Esophagus (tissue), 2 donors: ENCODE data around the gene SERTAD2. TPM values are rescaled to one million over a fixed set of nuclear protein-coding genes. Genes with fewer than 3 reads are reported as not detected.

Experiments
- H3K27ac ChIP-seq, 2 donors: one replicate each; pipeline ENCODE4 v1.5.1; 2013; ENCODE audit warnings: low read depth in 2 of 2, mild to moderate bottlenecking in 2 of 2, inconsistent platforms in 1 of 2, low read length in 1 of 2, moderate library complexity in 1 of 2
- H3K27me3 ChIP-seq, 2 donors: one replicate each; pipeline ENCODE4 v1.6.1; 2013; ENCODE audit warnings: low read length in 2 of 2, control low read depth in 1 of 2, mild to moderate bottlenecking in 1 of 2; ENCODE audit not compliant: insufficient read depth in 2 of 2, control insufficient read depth in 1 of 2
- H3K36me3 ChIP-seq, 2 donors: one replicate each; pipeline ENCODE4 v1.6.1; 2013; ENCODE audit warnings: low read length in 1 of 2; ENCODE audit not compliant: control insufficient read depth in 2 of 2, insufficient read depth in 2 of 2
- H3K4me1 ChIP-seq, 2 donors: one replicate each; pipeline ENCODE4 v1.6.1; 2013; ENCODE audit warnings: low read length in 1 of 2; ENCODE audit not compliant: control insufficient read depth in 2 of 2, insufficient read depth in 2 of 2
- H3K4me3 ChIP-seq, 2 donors: one replicate each; pipeline ENCODE4 v1.5.1; 2013; ENCODE audit warnings: low read length in 2 of 2, mild to moderate bottlenecking in 2 of 2, low read depth in 1 of 2, moderate library complexity in 1 of 2
- H3K9me3 ChIP-seq, 2 donors: one replicate each; pipeline ENCODE4 v1.6.1; 2013; ENCODE audit warnings: mild to moderate bottlenecking in 2 of 2, low read depth in 1 of 2, low read length in 1 of 2, moderate library complexity in 1 of 2; ENCODE audit not compliant: control insufficient read depth in 2 of 2, insufficient read depth in 1 of 2
- WGBS, 2 donors: extraction: QIAGEN DNeasy Blood & Tissue Kit; methylation state at CpG; one replicate each; pipeline ENCODE4 v1.1.7; 2013; 5-methylcytosine and 5-hydroxymethylcytosine counted together
- polyA plus RNA-seq, 2 donors: library from polyadenylated mRNA; stranded (reverse); fragments of 200-250 nt; gene quantifications; one replicate each; pipeline ENCODE4 v1.2.3, GENCODE V29; 2013
- donor health status: healthy with polysubstance abuse.
- donor health status: Bipolar disorder and iron deficiency.

SERTAD2 gene, protein sequence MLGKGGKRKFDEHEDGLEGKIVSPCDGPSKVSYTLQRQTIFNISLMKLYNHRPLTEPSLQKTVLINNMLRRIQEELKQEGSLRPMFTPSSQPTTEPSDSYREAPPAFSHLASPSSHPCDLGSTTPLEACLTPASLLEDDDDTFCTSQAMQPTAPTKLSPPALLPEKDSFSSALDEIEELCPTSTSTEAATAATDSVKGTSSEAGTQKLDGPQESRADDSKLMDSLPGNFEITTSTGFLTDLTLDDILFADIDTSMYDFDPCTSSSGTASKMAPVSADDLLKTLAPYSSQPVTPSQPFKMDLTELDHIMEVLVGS
- polyA plus RNA-seq, result 10 to 100 TPM; 13.6 to 22.9 TPM

- 0% methylated on average over 68 to 108 of the region's 109 CpGs for WGBS, 2 donors
- H3K4me3 ChIP-seq, result peak within 1 kb of the TSS; percentile 74 to 76
- no peaks in the 10 kb centered on the region for H3K9me3 ChIP-seq
- H3K36me3 ChIP-seq, result no peaks in the 10 kb centered on the region
- H3K27ac ChIP-seq, result peak within 1 kb of the TSS; percentile 99
- peaks cover 2 to 3% of the 10 kb centered on the region in 2 donors for H3K4me1 ChIP-seq
- no peaks in the 10 kb centered on the region for H3K27me3 ChIP-seq
Observed at GRCh38 chr2:64653109-64654062, at the start of gene SERTAD2. Gene SERTAD2, minus strand, starts transcription at chr2:64653913. Its CDS starts 17,042 bp downstream, at chr2:64636871.

GRCh38 chr2:64700133-64700809 is 46.6 kb upstream of the SERTAD2 start:
- Histone ChIP-seq H3K9me3 (no peaks in the 10 kb centered on the region), H3K4me1 (no peaks in the 10 kb centered on the region), H3K4me3 (no peak overlapping the region), H3K27me3 (no peaks in the 10 kb centered on the region), H3K36me3 (no peaks in the 10 kb centered on the region), H3K27ac (no peak overlapping the region)
- 91 to 93% methylated on average over 5 of the region's 5 CpGs for WGBS, 2 donors

GRCh38 chr2:64699712-64700111 is 46.0 kb upstream of the SERTAD2 start:
- no peaks in the 10 kb centered on the region for H3K36me3 ChIP-seq
- no peak overlapping the region for H3K27ac ChIP-seq
- H3K27me3 ChIP-seq, result no peaks in the 10 kb centered on the region
- 89 to 93% methylated on average over 8 of the region's 8 CpGs for WGBS, 2 donors
- no peaks in the 10 kb centered on the region for H3K9me3 ChIP-seq
- no peak overlapping the region for H3K4me3 ChIP-seq
- no peaks in the 10 kb centered on the region for H3K4me1 ChIP-seq

GRCh38 chr2:64698668-64699444 is 45.1 kb upstream of the SERTAD2 start:
- Histone ChIP-seq H3K4me1 (no peaks in the 10 kb centered on the region), H3K4me3 (no peak overlapping the region), H3K9me3 (no peaks in the 10 kb centered on the region), H3K27ac (no peak overlapping the region), H3K27me3 (no peaks in the 10 kb centered on the region), H3K36me3 (no peaks in the 10 kb centered on the region)
- 67 to 70% methylated on average over 4 of the region's 4 CpGs for WGBS, 2 donors

GRCh38 chr2:64698177-64698643 is 44.5 kb upstream of the SERTAD2 start:
- Histone ChIP-seq H3K27me3 (no peaks in the 10 kb centered on the region), H3K4me3 (no peak overlapping the region), H3K4me1 (no peaks in the 10 kb centered on the region), H3K9me3 (no peaks in the 10 kb centered on the region), H3K36me3 (no peaks in the 10 kb centered on the region), H3K27ac (no peak overlapping the region)
- 82 to 83% methylated on average over 2 of the region's 2 CpGs for WGBS, 2 donors

DNA sequence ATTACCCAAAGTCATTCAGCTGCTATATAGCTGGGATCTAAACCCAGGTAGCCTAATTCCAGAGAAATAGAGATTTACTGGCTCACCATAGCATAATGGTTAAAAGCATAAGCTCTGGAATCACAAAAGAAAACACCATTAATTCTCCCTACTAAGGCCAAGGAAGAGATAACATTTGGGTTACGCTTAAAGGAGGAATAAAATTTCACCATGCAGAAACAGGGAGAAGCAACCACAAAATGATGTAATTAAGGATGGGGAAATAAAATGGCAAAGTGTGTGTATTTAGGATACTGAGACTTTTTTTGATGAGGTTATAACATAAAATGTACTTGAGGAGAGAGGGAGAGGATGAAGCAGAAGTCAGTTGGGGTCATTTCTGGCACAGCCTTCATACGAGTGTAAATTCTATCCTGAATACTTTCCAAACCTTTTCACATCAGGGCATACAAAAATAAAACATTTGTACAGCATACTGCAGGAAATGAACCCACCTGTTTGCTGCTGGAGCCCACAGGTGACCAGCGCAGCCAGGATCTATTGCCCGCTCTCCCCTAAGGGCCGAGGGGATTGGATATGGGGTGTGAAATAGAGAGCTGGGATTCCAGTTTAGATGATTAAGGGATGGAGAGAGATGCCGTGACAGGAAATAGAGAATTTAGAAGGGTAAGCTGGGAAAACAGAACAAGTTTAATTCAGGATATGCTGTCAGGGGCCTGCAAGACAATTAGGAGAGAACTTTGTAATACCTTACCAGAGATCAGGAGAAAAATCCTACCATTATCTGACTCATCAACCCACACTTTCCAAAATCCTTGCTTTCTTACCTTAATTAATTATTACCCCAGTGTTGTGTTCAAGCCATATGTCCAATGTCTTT is 43.8 kb upstream of the SERTAD2 start:
- H3K4me1 ChIP-seq, result no peaks in the 10 kb centered on the region
- no peak overlapping the region for H3K27ac ChIP-seq
- H3K36me3 ChIP-seq, result no peaks in the 10 kb centered on the region
- H3K9me3 ChIP-seq, result no peaks in the 10 kb centered on the region
- H3K27me3 ChIP-seq, result no peaks in the 10 kb centered on the region
- H3K4me3 ChIP-seq, result no peak overlapping the region
- WGBS, 2 donors, result 93 to 96% methylated on average over 6 of the region's 6 CpGs

DNA sequence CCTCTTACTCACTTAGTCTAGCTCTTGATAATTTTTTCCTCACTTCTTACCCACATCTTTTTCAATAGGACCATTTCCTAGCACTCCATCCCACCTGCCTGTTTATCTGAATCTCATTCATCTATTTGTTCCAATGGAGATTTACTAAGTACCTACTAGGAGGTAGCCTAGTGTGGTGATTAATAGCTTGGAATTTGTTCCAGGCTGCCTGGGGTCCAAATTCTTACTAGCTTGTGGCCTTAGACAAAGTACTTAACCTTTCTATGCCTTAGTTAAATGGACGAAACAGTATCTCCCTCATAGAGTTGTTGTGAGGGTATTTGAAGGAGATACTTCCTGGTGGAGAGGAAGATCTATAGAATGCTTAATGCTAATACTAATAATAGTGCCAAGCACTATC is 42.9 kb upstream of the SERTAD2 start:
- H3K4me1 ChIP-seq, result no peaks in the 10 kb centered on the region
- no peaks in the 10 kb centered on the region for H3K9me3 ChIP-seq
- no peaks in the 10 kb centered on the region for H3K36me3 ChIP-seq
- no peak overlapping the region for H3K27ac ChIP-seq
- WGBS, 2 donors, result 94 to 98% methylated on average over 1 of the region's 1 CpG
- no peak overlapping the region for H3K4me3 ChIP-seq
- H3K27me3 ChIP-seq, result no peaks in the 10 kb centered on the region

DNA sequence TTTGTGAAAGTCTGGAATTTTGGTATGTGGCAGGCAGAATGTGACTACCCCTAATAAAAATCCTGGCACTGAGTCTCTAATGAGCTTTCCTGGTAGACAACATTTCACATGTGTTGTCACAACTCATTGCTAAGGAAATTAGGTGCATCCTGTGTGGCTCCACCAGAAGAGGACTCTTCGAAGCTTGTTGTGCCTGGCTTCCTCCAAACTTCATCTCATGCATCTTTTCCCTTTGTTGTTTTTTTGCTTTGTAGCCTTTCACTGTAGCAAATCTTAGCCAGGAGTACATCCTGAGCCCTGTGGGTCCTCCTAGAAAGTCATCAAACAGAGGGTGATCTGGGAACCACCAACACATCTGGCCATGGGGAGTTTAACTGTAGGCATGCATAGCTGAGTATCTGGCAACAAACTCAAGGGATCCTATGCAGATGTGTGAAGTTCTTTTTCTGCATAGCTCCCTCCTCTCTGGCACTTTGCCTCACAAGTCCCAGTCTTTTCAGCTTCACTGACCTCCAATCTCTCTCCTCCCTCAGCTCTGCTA is 42.1 kb upstream of the SERTAD2 start:
- no peak overlapping the region for H3K4me3 ChIP-seq
- no peaks in the 10 kb centered on the region for H3K4me1 ChIP-seq
- H3K9me3 ChIP-seq, result no peaks in the 10 kb centered on the region
- no peaks in the 10 kb centered on the region for H3K27me3 ChIP-seq
- no peaks in the 10 kb centered on the region for H3K36me3 ChIP-seq
- no peak overlapping the region for H3K27ac ChIP-seq
- 78 to 82% methylated on average over 1 of the region's 1 CpG for WGBS, 2 donors
